Glomerular endothelial cell (primary cell): ENCODE results near the gene RPP38. TPM values are rescaled to one million over a fixed set of nuclear protein-coding genes. Genes with fewer than 3 reads are reported as not detected.

Experiments
- DNase-seq: peaks from one replicate; pipeline ENCODE4 v3.0.0-alpha.2; 2011; ENCODE audit warnings: low read depth, low spot score; ENCODE audit errors: extremely low read depth
- total RNA-seq: library from RNA; depleted of rRNA; stranded (reverse); fragments of >200 nt; gene quantifications from 2 replicates; pipeline ENCODE4 v1.2.3, GENCODE V29; 2015

RPP38 gene
- total RNA-seq, 1 donor from 2014 or later, result 14.9 TPM

DNA sequence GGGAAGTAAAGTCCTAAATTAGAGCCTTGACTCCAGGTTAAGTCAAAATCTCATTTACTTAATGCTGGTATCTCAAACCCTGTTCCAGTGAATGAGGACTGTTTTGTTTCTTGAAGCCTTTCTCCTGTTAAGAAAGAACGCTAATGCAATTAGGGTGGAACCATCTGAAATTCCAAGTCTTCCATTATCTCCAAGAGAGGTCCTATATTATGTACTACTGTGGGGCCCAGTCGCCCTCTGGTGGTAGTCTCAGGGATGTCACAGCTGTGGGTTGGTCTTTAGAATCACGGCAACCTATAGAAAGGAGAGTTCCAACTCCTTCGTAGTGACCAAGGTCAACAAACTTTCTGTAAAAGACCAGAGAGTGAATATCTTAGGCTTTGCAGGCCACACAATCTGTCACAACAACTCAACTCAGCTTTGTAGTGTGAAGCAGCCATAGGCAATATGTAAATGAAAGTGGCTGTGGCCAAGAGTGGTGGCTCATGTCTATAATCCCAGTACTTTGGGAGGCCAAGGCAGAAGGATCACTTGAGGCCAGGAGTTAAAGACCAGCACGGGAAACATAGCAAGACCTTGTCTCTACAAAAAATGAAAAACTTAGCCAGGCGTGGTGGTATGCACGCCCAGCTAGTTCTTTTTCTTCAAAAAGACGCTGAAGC is 9.3 kb downstream of the RPP38 start:
- DNase-seq, result no peak

DNA sequence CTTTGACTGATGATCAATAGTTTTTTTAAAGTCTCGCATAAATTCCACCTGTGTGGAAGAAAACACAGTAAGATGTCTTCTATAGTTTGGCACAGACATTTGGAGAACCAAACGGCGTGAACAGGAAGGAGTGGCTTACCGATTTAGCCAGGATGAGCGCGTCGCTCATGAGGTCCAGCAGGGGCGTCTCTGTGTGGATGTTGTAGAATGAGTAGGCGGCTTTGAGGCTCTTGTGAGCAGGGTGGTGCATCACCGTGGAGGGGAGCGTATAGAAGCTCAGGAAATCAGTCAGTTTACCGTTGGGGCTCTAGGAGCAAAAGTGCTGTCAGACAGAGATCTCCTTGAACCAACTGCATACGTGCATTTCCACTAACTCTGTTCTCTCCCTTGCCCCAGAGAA is 15.5 kb downstream of the RPP38 start:
- DNase-seq, result no peak

DNA sequence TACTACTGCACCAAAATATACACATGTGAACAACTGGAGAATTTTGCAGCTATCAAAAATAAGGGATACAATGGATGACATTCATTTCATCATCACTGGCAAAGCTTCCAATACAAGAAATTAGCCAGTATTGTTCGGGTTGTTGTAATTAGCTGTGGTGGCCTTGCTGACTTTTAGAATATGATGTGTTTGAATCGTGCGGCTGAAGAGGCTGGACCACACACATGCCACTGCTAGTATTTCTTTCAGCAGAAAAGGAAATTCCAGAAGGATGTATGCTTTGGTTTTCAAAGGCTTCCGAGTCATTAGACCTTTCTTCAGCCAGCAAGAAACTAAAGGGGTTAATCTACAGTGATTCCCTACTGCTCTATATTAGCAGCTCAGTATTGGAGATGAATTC is 16.6 kb downstream of the RPP38 start:
- DNase-seq, result no peak

DNA sequence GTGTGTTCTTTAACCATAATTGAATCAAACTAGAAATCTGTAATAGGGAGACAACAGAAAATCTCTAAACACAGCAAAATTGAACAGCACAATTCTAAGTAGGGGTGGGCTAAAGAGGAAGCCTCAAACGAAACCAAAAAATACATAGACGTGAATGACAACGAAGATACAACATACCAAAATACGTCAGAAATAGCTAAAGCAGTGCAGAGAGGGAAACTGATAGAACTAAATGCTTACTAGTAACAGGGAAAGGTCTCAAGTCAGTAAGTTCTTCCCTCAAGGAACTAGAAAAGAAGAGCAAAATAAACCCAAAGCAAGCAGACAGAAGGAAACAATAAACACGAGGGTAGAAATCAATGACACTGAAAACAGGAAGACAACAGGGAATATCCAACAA is 19.1 kb downstream of the RPP38 start:
- no peak for DNase-seq

DNA sequence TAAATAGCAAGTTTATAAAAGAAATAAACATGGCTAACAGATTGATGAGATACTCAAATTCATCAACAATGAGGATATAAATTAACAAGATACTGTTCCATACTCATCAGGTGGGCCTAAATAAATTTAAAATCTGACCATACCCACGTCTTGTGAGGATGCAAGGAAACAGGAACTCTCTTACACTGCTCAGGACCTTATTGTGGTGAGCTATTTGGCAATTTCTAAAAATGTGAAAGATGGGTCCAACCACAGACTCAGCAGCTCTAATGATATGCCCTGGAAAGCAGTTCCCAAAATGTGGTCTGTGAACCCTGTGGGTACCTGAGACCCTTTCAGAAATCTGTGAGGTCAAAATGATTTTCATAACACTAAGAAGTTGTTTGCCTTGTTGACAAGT is 21.5 kb downstream of the RPP38 start:
- no peak for DNase-seq

DNA sequence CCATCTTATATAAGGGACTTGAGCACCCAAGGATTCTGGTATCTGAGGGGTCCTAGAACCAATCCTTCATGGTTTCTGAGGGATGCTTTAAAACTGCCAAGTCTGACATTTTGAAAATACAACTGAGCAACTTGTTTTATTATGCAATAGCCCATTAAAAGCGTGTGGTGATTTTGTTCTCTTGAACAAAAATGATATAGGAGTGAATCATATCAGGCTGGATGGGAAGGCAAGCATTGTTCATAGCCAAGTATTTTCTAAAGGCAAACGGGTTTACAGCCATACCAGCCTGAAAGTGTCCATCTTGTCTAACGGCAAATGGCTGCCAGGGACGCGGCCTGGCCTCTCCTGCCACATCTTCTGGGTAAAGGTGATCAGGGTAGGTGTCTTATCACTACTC is 23.4 kb downstream of the RPP38 start:
- no peak for DNase-seq

DNA sequence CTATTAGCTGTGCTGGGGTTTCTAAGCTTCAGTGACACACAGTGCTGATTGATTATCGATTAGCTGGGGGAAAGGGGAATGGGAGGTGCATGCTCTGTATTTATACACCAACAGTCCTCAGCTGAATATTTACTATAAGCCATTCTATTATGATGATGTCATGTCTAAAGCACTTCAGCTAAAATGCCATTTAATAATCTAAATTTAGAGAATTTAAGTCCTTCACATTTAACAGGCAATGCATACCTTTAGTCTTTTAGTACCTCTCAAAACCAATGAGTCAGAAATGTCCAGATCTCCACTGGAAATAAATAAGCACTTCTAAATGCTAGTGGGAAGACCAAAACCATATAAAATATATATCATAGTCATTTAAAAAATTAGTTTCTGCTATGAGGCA is 24.6 kb downstream of the RPP38 start:
- no peak for DNase-seq

DNA sequence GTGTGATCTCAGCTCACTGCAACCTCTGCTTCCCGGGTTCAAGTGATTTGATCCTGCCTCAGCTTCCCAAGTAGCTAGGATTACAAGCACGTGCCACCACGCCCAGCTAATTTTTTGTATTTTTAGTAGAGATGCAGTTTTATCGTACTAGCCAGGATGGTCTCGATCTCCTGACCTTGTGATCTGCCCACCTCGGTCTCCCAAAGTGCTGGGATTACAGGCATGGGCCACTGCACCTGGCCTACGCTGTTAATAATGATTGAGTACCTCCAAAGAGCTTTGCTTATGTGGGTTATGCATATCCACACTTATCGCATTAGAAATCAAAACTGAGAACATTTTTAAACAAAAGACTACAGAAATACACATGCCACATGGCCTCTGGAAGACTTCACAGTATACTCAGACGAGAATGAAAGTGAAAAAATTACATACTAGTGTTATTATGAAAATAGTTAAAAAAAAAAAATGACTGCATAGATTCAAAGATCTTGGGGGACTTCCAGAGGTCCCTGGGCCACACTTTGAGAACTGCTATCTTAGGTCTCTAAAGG is 25.4 kb downstream of the RPP38 start:
- DNase-seq, result no peak

DNA sequence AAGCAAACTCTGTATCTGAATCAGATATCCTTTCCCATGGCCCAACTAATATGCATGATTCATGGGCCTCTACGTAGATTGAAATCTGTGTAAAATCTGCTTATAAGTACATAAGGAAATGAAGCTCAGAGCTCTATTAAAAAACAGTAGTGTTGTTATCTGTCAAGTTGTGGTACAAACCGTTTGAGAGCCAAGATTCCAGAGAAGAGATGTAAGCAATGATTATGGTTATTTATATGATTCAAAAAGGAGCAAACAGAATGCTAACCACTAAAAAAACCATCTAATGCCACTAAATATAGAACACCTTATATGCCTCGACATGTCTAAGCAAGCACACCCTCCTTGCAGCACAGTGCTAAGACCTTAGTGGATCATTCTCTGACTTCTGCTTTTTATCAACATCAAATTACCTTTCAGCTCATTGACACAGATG is 26.6 kb downstream of the RPP38 start:
- DNase-seq, result peak; percentile 45

DNA sequence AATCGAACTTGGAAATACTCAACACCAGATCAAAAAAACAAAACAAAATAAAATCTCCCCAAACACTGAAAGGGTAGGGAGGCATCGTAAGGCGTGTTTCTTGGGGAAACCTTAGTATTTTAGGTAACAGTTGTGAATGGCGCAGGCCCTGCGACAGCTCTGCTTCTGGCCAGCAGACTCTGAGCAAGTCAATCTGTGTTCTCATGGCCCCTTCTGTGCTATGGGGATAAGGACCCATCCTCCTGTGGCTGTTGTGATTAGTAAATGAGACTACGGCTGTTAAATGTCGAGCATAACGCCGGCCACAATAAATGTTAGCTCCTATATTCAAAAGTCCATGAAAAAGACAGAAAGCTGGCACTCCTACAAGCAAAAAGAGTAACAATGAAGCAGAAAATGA is 27.0 kb downstream of the RPP38 start:
- DNase-seq, result no peak

DNA sequence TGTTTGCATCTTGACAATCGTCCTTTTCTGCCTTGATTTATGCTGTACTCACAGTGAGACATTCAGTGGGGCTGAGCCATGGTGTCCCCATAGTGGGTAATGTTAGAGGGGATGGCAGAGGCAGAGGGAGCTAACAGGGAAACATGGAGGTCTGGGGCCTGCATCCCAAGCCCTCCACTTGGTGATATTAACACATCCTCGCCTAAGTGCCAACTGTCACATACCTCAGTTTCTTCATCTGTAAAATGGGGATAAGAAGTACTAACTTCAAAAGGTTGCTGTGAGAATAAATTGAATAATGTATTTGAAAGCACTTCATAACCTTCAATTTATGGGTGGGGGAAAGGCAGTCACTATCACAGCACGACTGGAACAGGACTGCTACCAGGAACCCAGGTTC is 27.8 kb downstream of the RPP38 start:
- DNase-seq, result no peak

DNA sequence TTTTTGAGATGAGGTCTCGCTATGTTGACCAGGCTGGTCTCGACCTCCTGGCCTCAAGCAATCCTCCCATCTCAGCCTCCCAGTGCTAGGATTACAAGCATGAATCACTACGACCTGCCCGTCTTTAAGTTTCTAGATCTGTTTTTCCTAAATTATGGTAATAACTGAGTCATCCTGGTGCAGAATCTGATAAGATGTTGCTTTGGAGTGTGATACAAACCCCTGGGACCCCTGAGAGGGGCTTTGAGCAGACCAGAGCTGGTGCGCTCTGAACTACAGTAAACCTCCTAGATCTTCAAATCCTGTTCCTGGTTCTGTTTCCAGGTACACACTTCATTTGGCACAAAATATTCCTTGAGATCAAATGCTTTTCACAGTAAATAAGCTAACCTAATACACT is 34.2 kb downstream of the RPP38 start:
- no peak for DNase-seq

DNA sequence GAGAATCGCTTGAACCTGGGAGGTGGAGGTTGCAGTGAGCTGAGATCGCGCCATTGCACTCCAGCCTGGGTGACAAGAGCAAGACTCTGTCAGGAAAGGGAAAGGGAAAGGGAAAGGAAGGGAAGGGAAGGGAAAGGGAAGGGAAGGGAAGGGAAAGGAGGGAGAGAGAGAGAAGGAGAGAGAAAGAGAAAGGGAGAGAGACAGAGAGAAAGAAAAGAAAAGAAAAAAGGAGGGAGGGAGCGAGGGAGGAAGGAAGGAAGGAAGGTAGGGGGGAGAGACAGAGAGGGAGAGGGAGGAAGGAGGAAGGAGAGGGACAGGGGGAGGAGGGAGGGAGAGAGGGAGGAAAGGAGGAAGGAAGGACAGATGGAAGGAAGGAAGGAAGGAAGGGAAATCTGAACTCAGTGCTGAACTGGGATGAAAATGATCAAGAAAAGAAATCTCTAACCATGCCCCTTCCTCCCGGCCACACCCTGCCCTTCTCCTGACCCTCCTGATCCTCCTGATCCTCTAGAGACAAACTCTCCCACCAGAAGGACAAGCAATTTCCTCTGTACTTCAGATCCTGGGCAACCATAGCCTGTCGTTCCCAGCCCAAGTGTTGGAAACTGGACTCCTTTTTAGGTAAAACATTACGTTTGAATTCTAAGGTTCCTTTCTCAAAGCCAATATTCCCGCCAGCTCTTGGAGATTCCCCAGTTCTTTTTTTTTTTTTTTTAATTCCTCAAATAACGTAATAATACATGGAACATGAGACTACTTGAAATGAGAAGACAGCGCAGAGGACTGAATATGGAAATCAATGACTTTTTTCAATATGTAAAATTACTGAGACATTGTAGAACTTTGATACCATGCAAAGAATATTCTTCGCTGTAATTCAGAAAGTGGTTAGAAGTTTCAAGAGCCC is 39.2 kb downstream of the RPP38 start:
- DNase-seq, result no peak

DNA sequence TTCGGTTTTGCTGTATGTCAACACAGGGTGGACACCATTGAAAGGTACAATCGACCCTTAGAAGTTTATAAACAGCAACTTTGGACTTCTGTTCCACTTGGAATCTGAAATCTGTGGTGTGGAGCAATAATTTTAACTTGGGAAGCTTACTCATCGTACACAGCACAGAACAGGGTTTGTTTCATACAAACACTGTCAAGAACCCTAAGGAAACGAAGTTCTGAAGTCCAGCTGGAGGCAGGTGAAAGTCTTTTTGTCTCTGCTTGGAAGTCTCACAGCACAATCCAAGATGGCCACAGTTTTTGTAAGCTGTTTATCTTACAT is 39.8 kb downstream of the RPP38 start:
- no peak for DNase-seq

DNA sequence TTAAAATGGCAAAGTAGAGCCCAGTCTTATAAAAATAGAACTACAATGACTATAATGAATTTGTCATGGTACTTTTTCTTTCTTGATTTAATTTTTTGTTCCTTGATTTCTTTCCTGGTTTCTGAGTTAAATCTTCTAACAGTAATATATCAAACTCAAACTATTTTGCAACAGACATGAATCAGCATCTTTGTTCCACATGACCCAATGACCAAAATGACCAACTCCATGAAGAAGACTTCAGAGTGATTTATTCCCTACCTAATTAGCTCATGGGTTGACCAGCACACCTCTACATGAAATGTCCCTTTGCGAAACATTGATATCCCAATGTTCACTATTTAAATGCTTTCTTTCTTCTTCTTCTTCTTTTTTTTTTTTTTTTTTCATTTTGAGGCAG is 40.5 kb downstream of the RPP38 start:
- no peak for DNase-seq

DNA sequence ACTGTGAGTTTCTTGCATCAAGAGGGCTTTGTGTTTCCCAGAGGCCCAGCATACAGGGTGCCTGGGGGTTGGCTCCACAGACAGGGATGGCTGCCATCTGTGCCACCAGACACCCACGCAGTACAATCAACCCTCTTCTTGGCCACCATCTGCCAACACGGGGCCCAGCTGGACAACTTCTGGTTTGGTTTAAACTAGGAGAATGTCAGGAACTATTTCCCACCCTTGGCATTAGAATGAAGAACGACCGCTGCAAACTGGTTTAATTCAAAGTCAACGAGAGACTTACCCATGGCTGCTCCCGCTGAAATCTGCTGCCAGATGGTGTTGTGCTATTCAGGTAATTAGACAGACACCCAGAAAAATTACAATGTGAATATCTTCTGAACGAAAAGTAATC is 43.5 kb downstream of the RPP38 start:
- no peak for DNase-seq

DNA sequence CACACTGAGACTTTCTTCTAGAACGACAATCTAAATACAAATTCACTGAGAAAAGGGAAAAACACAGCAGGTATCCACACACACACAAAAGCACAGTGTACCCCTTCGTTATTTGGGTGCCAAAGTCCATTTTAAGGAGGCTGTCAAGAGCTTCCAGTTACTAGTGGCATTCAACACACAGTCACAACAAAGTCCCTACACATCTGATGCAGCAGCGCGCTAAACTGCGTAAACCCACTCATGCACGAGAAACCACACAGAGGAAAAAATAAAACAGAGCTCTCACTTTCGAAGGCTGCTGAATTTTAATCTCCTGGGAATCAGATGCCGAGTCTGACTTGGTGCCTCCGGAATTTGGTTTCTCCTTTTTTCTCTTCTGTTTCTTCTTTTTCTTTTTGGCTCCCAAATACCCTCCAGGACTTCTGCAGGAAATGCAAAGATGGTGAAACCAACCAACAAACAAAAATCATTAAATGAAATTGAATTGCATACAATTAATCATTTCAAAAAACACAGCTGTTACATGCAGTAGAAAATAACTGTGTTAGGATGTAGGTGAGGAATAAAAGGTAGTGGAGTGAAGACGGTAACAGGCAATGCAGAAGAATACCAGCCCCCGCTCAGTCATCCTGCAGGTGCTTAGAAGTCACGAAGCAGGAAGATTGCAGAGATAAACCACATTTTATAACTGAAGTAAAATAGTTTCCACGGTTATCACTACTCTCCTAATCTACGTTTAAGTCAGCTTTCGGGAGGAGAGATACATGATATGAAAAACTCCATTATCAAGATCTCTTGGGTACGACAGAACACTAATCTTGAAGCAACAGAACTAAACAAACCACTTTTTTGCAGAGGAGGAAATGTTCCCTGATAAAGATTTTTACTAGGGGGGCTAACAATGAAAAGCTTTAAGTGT is 44.2 kb downstream of the RPP38 start:
- no peak for DNase-seq

DNA sequence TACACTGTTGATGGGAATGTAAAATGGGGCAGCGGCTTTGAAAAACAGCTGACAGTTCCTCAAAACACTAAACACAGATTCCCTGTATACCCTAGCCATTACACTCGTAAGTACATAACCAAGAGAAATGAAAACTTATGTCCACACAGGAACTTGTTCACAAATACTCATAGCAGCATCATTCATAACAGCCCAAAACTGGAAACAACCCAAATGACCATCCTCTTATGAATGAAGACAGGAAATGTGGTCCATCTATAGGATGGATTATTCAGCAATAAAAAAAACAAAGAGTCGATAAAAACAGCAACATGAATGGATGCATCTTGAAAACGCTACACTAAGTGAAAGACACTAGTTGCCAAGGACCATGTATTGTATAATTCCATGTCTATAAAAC is 47.6 kb downstream of the RPP38 start:
- no peak for DNase-seq

DNA sequence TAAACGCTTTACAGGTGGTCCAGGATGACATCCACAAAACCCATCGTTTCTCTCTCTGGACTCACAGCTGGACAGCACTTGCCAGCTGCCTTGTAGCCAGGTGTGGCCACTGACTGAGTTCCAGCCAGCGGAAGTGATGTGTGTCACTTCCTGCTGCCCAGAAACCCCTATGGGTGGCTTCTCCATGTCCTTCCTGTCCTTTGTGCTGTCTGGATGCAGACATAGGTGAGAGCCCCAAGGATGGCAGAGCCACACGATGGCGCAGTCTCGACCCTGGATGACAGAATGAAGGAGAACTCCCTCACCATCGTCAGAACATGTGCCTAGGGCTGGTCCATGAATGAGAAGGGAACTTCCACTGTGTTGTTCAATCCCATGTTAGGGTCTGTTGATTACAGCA is 49.2 kb downstream of the RPP38 start:
- DNase-seq, result no peak

DNA sequence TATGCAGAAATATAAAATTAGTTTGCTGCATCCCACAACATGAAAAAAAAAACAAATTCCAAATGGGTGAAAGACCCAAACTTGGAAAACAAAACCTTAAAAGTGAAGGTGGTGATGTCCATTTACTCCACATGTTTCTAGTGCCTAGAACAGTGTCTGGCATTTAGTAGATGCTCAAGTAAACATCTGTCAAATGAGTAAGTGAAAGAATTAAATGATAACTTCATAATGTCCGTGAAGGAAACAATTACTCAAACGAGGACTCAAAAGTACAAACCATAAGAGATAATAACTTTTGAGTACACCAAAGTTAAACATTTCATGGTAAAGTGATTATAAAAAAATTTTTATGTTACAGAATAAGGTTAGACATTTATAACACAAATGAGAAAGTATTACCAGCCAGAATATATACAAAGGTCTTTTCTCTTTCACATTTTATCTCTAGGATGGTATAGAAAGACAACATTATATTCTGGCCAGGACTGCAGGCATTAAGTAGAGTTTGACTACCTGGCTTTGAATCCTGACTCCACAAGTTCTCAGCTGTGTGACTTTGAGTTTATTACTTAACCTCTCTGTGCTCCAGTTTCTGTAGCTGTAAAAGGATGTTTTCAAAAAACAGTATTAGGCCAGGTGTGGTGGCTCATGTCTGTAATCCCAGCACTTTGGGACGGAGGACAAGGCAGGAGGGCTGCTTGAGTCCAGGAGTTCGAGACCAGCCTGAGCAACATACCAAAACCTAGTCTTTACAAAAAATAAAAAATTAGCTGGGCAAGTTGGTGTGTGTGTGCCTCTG is 50.6 kb downstream of the RPP38 start:
- no peak for DNase-seq
